Keratinocyte (primary cell): ENCODE results near the gene ZNF850.

Source experiments
- EZH2 ChIP-seq: IDR thresholded peaks from one replicate; pipeline ENCODE4 v1.6.1; 2012; ENCODE audit warnings: inconsistent platforms, mild to moderate bottlenecking, low read length, moderate library complexity
- TF ChIP-seq, protein P1 (sequence below), 3 experiments: IDR thresholded peaks in 1 of 3; conservative IDR thresholded peaks in 1 of 3; optimal IDR thresholded peaks in 1 of 3; 2 replicates in 2 of 3; 3 replicates in 1 of 3; pipeline versions ENCODE3 to v1.5.1; 2011; ENCODE audit warnings: low read length in 3 of 3, mild to moderate bottlenecking in 3 of 3, moderate library complexity in 2 of 3, control low read depth in 1 of 3, inconsistent platforms in 1 of 3; ENCODE audit not compliant: insufficient read depth in 2 of 3; ENCODE audit errors: extremely low read depth in 1 of 3

DNA sequence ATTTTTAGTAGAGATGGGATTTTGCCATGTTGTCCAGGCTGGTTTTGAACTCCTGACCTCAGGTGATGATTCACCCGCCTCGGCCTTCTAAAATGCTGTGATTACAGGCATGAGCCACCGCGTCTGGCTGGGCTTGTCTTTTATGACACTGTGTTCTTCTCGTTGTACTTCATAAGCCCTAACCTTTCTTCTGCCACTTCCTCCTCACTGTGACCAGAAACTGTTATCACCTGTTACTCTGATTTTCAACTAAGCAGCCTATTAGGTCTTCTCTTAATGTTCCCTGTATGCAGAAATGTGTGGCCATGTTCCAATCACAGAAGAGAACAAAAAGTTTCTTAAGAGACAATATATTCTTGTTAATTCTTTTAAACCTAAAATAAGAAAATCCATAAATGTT lies 49.2 kb upstream of the ZNF850 start:
- TF ChIP-seq, protein P1, sequence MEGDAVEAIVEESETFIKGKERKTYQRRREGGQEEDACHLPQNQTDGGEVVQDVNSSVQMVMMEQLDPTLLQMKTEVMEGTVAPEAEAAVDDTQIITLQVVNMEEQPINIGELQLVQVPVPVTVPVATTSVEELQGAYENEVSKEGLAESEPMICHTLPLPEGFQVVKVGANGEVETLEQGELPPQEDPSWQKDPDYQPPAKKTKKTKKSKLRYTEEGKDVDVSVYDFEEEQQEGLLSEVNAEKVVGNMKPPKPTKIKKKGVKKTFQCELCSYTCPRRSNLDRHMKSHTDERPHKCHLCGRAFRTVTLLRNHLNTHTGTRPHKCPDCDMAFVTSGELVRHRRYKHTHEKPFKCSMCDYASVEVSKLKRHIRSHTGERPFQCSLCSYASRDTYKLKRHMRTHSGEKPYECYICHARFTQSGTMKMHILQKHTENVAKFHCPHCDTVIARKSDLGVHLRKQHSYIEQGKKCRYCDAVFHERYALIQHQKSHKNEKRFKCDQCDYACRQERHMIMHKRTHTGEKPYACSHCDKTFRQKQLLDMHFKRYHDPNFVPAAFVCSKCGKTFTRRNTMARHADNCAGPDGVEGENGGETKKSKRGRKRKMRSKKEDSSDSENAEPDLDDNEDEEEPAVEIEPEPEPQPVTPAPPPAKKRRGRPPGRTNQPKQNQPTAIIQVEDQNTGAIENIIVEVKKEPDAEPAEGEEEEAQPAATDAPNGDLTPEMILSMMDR (optimal IDR thresholded peaks at IDR 0.05 in 1 of 3, IDR thresholded peaks at IDR 0.05 in 1 of 3, conservative IDR thresholded peaks at IDR 0.05 in 1 of 3; ENCODE audit: extremely low read depth in 1 of 3, insufficient read depth in 2 of 3, low read length in 3 of 3): no peak
- TF ChIP-seq EZH2: no peak
